ENCODE results near the gene BANF1. TPM values are rescaled to one million over a fixed set of nuclear protein-coding genes. Genes with fewer than 3 reads are reported as not detected.

Gene BANF1
- total RNA-seq, 4 donors from 2014 or later: 8.7 to 136 (median 76.6) TPM

DNA sequence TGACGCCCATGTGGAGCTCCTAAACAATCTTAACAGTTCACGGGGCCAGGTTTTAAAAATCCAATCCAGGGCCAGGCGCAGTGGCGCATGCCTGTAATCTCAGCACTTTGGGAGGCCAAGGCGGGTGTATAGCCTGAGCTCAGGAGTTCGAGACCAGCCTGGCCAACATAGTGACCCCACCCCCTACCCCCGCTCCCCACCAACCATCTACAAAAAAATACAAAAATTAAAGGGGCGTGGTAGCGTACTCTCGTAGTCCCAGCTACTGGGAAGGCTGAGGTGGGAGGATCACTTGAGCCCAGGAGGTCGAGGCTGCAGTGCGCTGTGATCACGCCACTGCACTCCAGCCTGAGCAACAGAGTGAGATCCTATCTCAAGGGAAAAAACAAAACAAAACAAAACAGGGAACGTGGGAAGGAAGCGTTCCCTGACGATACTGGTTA, 41.5 kb upstream of the BANF1 start:
- Histone ChIP-seq H3K36me3 (no peaks in the 10 kb centered on the region), H3K4me3 (peak overlapping the region; percentile 51 to 88), H3K4me1 (peaks cover 9 to 12% of the 10 kb centered on the region in 2 donors), H3K9me3 (no peaks in the 10 kb centered on the region), H3K27ac (peak overlapping the region; percentile 81 to 87), H3K27me3 (no peaks in the 10 kb centered on the region)
- intact Hi-C loops (cut with DNase I; ENCODE audit: low total_unique reads): no loop called here
- DNase-seq: no peak
- TF ChIP-seq CTCF (IDR thresholded peaks at IDR 0.05) (no peak), POLR2A (IDR thresholded peaks at IDR 0.05) (no peak)

DNA sequence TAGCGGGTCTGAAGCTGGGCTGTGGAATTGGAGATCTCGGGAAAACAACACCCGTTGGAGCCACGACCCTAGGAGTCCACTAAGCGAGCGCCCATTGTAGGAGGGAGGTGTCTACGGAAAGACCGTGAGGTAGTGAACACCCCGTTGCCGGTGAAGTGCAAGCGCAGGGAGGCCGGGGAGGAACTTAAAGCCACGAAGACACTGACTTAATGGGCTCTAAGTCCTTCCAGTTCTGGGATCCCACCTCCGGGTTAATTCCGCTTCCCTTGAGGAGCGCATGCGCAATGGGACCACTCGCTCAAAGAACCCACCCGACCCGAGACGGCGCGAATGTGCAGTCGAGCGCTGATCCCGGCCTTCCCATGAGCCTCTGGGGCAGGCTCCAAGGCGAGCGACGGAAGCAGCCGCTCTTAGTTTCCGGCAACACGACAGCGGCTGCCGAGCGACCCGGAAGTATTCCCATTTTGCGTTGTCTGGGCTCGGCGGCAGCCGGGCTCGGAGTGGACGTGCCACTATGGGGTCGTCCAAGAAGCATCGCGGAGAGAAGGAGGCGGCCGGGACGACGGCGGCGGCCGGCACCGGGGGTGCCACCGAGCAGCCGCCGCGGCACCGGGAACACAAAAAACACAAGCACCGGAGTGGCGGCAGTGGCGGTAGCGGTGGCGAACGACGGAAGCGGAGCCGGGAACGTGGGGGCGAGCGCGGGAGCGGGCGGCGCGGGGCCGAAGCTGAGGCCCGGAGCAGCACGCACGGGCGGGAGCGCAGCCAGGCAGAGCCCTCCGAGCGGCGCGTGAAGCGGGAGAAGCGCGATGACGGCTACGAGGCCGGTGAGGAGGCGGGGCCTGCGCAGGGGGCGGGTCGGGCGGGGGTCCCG, 40.8 kb upstream of the BANF1 start, which contains the start of gene SART1:
TSS of gene SART1 (plus strand) at position 468 of the 874 bp plus-strand sequence. CDS start at position 515, 47 bp downstream.
- TF ChIP-seq CTCF (IDR thresholded peaks at IDR 0.05) (peak in 3 of 4 experiments; percentile 15 to 53 (median 22)), POLR2A (IDR thresholded peaks at IDR 0.05) (peak; percentile 32 to 71)
- Histone ChIP-seq H3K4me1 (peaks cover 9 to 12% of the 10 kb centered on the region in 2 donors), H3K27me3 (no peaks in the 10 kb centered on the region), H3K27ac (peak within 1 kb of the TSS; percentile 81 to 87), H3K36me3 (no peaks in the 10 kb centered on the region), H3K9me3 (no peaks in the 10 kb centered on the region), H3K4me3 (peak within 1 kb of the TSS; percentile 51 to 88)
- peak; percentile 97 to 98 for DNase-seq
- intact Hi-C loops (cut with DNase I; ENCODE audit: low total_unique reads): no loop called here

- peaks cover 9 to 12% of the 10 kb centered on the region in 2 donors for H3K4me1 ChIP-seq
- H3K9me3 ChIP-seq: no peaks in the 10 kb centered on the region
- intact Hi-C loops (cut with DNase I; ENCODE audit: low total_unique reads): no loop called here
- no peak for DNase-seq
- peak overlapping the region; percentile 51 to 88 for H3K4me3 ChIP-seq
- peak overlapping the region; percentile 81 to 87 for H3K27ac ChIP-seq
- TF ChIP-seq POLR2A (IDR thresholded peaks at IDR 0.05) (no peak), CTCF (IDR thresholded peaks at IDR 0.05) (no peak)
- no peaks in the 10 kb centered on the region for H3K27me3 ChIP-seq
- H3K36me3 ChIP-seq: no peaks in the 10 kb centered on the region
Measured at GRCh38 chr11:65962141-65962564, 40.1 kb upstream of the BANF1 start.

DNA sequence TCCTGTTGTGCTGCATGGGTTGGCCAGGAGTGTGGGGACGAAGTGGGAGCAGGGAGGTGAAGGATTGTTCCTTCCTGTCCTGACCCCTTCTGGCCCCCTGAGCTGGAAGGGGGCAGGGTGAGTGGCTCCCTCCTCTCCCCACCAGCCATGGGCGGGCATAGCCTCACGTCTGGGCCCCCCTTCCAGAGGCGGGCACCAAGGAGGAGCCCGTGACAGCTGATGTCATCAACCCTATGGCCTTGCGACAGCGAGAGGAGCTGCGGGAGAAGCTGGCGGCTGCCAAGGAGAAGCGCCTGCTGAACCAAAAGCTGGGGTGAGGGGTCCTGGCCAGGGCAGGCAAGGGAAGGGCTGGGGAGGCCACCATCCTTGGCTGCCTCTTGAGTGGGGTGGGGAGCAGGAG, 37.4 kb upstream of the BANF1 start:
- no peaks in the 10 kb centered on the region for H3K27me3 ChIP-seq
- H3K4me3 ChIP-seq: no peak overlapping the region
- intact Hi-C loops (cut with DNase I; ENCODE audit: low total_unique reads): no loop called here
- no peak for TF ChIP-seq POLR2A (IDR thresholded peaks at IDR 0.05)
- no peak for TF ChIP-seq CTCF (IDR thresholded peaks at IDR 0.05)
- no peaks in the 10 kb centered on the region for H3K9me3 ChIP-seq
- H3K4me1 ChIP-seq: peaks cover 9 to 12% of the 10 kb centered on the region in 2 donors
- H3K36me3 ChIP-seq: no peaks in the 10 kb centered on the region
- no peak overlapping the region for H3K27ac ChIP-seq
- no peak for DNase-seq

Measured in uterus (tissue), 4 donors.